HG03342 (cell line): ENCODE data around the gene ASB8.

ENCODE experiments used
- ATAC-seq: cut with Tn5 transposase; IDR thresholded peaks from one replicate; pipeline ENCODE4 v1.9.1; 2021; ENCODE audit warnings: mild to moderate bottlenecking, moderate library complexity; ENCODE audit not compliant: unreplicated experiment

ASB8 gene

GRCh38 chr12:48157018-48157888 is at the start of gene ASB8:
Gene ASB8 (minus strand): TSS chr12:48157515. CDS start chr12:48153496, 4,019 bp downstream.
- peak; percentile 88 for ATAC-seq

GRCh38 chr12:48203192-48203591 is 45.9 kb upstream of the ASB8 start, which contains the start of gene OR10AD1:
Gene OR10AD1 (minus strand): TSS chr12:48203292. CDS start chr12:48203292, 0 bp downstream.
- ATAC-seq = no peak

- no peak for ATAC-seq
Measured at GRCh38 chr12:48202766-48203165, 45.5 kb upstream of the ASB8 start.

- ATAC-seq = no peak
Measured at GRCh38 chr12:48201516-48201915, 44.2 kb upstream of the ASB8 start.

GRCh38 chr12:48201091-48201490 is 43.8 kb upstream of the ASB8 start:
- no peak for ATAC-seq

- no peak for ATAC-seq
Measured at GRCh38 chr12:48199774-48200221, 42.5 kb upstream of the ASB8 start.

GRCh38 chr12:48198985-48199384 is 41.7 kb upstream of the ASB8 start:
- no peak for ATAC-seq

GRCh38 chr12:48198672-48198971 is 41.3 kb upstream of the ASB8 start:
- peak; percentile 14 for ATAC-seq

GRCh38 chr12:48197971-48198671 is 40.8 kb upstream of the ASB8 start:
- ATAC-seq = peak; percentile 99

GRCh38 chr12:48197549-48197970 is 40.2 kb upstream of the ASB8 start:
- ATAC-seq = no peak

- no peak for ATAC-seq
Measured at GRCh38 chr12:48194799-48195201, 37.5 kb upstream of the ASB8 start.

GRCh38 chr12:48193623-48194022 is 36.3 kb upstream of the ASB8 start:
- ATAC-seq = no peak

GRCh38 chr12:48192861-48193260 is 35.5 kb upstream of the ASB8 start:
- ATAC-seq = no peak

GRCh38 chr12:48191096-48191495 is 33.8 kb upstream of the ASB8 start:
- ATAC-seq = no peak

- ATAC-seq = no peak
Measured at GRCh38 chr12:48189331-48190125, 32.2 kb upstream of the ASB8 start.

- ATAC-seq = no peak
Measured at GRCh38 chr12:48187916-48188695, 30.8 kb upstream of the ASB8 start.

- ATAC-seq = peak; percentile 37
Measured at GRCh38 chr12:48185181-48185919, 28.0 kb upstream of the ASB8 start.

GRCh38 chr12:48184549-48184922 is 27.2 kb upstream of the ASB8 start:
- ATAC-seq = no peak

- no peak for ATAC-seq
Measured at GRCh38 chr12:48183876-48184548, 26.7 kb upstream of the ASB8 start.
